SH-SY5Y (cell line): ENCODE results near the gene TTBK1.

Source experiments
- GATA2 ChIP-seq: IDR thresholded peaks from 2 replicates; pipeline ENCODE4 v1.6.1; 2011; ENCODE audit warnings: mild to moderate bottlenecking, low read depth, low read length
- GATA3 ChIP-seq: IDR thresholded peaks from 2 replicates; pipeline ENCODE4 v1.6.1; 2011; ENCODE audit warnings: low read depth, mild to moderate bottlenecking, low read length, moderate library complexity

- TF ChIP-seq GATA2 = no peak
- no peak for TF ChIP-seq GATA3
These were observed 33.5 kb downstream of the TTBK1 start for GRCh38 chr6:43276577-43277305.
